Stomach (tissue), 9 donors: ENCODE measurements around the gene ITGB8. TPM values are rescaled to one million over a fixed set of nuclear protein-coding genes. Genes with fewer than 3 reads are reported as not detected.

Source experiments
- DNase-seq, 2 donors: peaks; one replicate each; pipeline versions ENCODE4 v3.0.0 to v3.0.0-alpha.2; 2013 to 2019
- H3K27ac ChIP-seq, 5 donors: fragments of 200-600 bp in 4 of 5; sonication (generic) in 4 of 5; one replicate each; pipeline ENCODE4 v1.5.1; 2013 to 2019; ENCODE audit warnings: mild to moderate bottlenecking in 1 of 5, moderate library complexity in 1 of 5
- H3K27me3 ChIP-seq, 3 donors: fragments of 200-600 bp; sonication (generic); one replicate each; pipeline ENCODE4 v1.5.1; 2017 to 2019; ENCODE audit warnings: mixed run types in 1 of 3
- H3K36me3 ChIP-seq, 4 donors: fragments of 200-600 bp; sonication (generic); 1 replicate in 3 of 4; 2 replicates in 1 of 4; pipeline ENCODE4 v1.5.1; 2016 to 2019
- H3K4me1 ChIP-seq, 4 donors: fragments of 200-600 bp; sonication (generic); one replicate each; pipeline ENCODE4 v1.5.1; 2016 to 2019
- H3K4me3 ChIP-seq, 4 donors: fragments of 200-600 bp; sonication (generic) in 3 of 4; one replicate each; pipeline ENCODE4 v1.5.1; 2016 to 2019; ENCODE audit warnings: mild to moderate bottlenecking in 1 of 4
- H3K9me3 ChIP-seq, 4 donors: fragments of 200-600 bp; sonication (generic); one replicate each; pipeline ENCODE4 v1.5.1; 2016 to 2019
- CTCF ChIP-seq, 7 experiments: fragments of 450-650 bp in 4 of 7; fragments of 200-600 bp in 3 of 7; sonication (generic) in 3 of 7; IDR thresholded peaks; one replicate each; pipeline ENCODE4 v1.5.1; 2016 to 2019; ENCODE audit warnings: antibody characterized with exemption in 7 of 7, control low read depth in 2 of 7, mild to moderate bottlenecking in 1 of 7
- EP300 ChIP-seq: sonication (generic); formaldehyde crosslinking; IDR thresholded peaks from one replicate; pipeline ENCODE4 v1.6.1; 2017; ENCODE audit warnings: antibody characterized with exemption
- POLR2A ChIP-seq, 4 donors: fragments of 450-650 bp; IDR thresholded peaks; one replicate each; pipeline ENCODE4 v1.6.1; 2016; ENCODE audit warnings: antibody characterized with exemption in 4 of 4, control low read depth in 2 of 4, mild to moderate bottlenecking in 1 of 4, moderate library complexity in 1 of 4
- POLR2AphosphoS5 ChIP-seq, 3 donors: sonication (generic); formaldehyde crosslinking; IDR thresholded peaks; one replicate each; pipeline ENCODE4 v1.6.1; 2016; ENCODE audit warnings: antibody characterized with exemption in 3 of 3
- WGBS, 5 donors: extraction: QIAGEN DNeasy Blood & Tissue Kit in 3 of 5; methylation state at CpG; one replicate each; pipeline versions ENCODE4 v1.1.5 to v1.1.7; 2013 to 2018; 5-methylcytosine and 5-hydroxymethylcytosine counted together
- intact Hi-C: fragments of 100-400 bp; cut with DNase I; formaldehyde crosslinking; loops from one replicate; pipeline ENCODE4 v1.15.1; 2023; ENCODE audit warnings: low total_unique reads
- polyA plus RNA-seq, 3 donors: library from polyadenylated mRNA; stranded (reverse); fragments of 200-250 nt; gene quantifications; one replicate each; pipeline ENCODE4 v1.2.3, GENCODE V29; 2013
- total RNA-seq, 5 donors: library from RNA; depleted of rRNA; stranded (reverse); fragments of >200 nt; gene quantifications; one replicate each; pipeline versions ENCODE4 v1.1.0 to v1.2.3, GENCODE V29; 2014 to 2016
- donor health status: healthy with polysubstance abuse.
- donor health status: Bipolar disorder and iron deficiency.
- donor health status: healthy.

The ITGB8 gene
- total and polyA plus RNA-seq, 8 donors: 1.1 to 31.9 (median 6.5) TPM

GRCh38 chr7:20328027-20328426, 2.7 kb upstream of the ITGB8 start:
- Histone ChIP-seq H3K27ac (no peak overlapping the region), H3K27me3 (peaks cover 0 to 16% (median 0%) of the 10 kb centered on the region in 3 donors), H3K4me3 (no peak overlapping the region), H3K36me3 (no peaks in the 10 kb centered on the region), H3K9me3 (no peaks in the 10 kb centered on the region), H3K4me1 (peaks cover 0 to 26% (median 16%) of the 10 kb centered on the region in 4 donors)
- 85 to 94% (median 91%) methylated on average over 2 of the region's 2 CpGs for WGBS, 5 donors
- intact Hi-C loops: no loop called here
- TF ChIP-seq POLR2A (IDR thresholded peaks at IDR 0.05): no peak
- DNase-seq: no peak

DNA sequence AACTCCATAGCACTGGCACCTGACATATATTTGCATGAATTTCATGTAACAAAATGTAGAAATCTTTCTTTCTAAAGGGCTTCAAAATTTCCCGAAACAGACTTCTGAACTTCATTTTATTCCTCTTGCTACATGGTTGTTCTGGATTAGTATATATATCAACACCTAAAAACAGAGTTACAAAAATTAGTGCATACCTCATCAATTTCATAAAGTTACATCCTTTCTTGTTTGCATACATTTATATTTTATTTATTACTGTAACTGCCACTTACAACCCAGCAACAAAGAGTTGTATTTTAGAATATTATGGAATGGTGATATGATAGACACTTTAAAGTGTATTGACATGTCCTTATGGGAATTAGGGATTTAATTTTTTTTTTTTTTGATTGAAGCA, 2.0 kb upstream of the ITGB8 start:
- TF ChIP-seq EP300: no peak
- TF ChIP-seq POLR2AphosphoS5 (IDR thresholded peaks at IDR 0.05): no peak
- no peak for TF ChIP-seq POLR2A (IDR thresholded peaks at IDR 0.05)
- TF ChIP-seq CTCF (IDR thresholded peaks at IDR 0.05): no peak
- H3K36me3 ChIP-seq: no peaks in the 10 kb centered on the region
- peak overlapping the region in 3 of 5 donors; percentile 88 to 96 (median 90) for H3K27ac ChIP-seq
- H3K4me3 ChIP-seq: no peak overlapping the region
- H3K4me1 ChIP-seq: peaks cover 0 to 26% (median 18%) of the 10 kb centered on the region in 4 donors
- 94 to 98% (median 98%) methylated on average over 1 of the region's 1 CpG for WGBS, 5 donors
- no peak for DNase-seq
- peaks cover 0 to 16% (median 0%) of the 10 kb centered on the region in 3 donors for H3K27me3 ChIP-seq
- H3K9me3 ChIP-seq: no peaks in the 10 kb centered on the region
- intact Hi-C loops: no loop called here

DNA sequence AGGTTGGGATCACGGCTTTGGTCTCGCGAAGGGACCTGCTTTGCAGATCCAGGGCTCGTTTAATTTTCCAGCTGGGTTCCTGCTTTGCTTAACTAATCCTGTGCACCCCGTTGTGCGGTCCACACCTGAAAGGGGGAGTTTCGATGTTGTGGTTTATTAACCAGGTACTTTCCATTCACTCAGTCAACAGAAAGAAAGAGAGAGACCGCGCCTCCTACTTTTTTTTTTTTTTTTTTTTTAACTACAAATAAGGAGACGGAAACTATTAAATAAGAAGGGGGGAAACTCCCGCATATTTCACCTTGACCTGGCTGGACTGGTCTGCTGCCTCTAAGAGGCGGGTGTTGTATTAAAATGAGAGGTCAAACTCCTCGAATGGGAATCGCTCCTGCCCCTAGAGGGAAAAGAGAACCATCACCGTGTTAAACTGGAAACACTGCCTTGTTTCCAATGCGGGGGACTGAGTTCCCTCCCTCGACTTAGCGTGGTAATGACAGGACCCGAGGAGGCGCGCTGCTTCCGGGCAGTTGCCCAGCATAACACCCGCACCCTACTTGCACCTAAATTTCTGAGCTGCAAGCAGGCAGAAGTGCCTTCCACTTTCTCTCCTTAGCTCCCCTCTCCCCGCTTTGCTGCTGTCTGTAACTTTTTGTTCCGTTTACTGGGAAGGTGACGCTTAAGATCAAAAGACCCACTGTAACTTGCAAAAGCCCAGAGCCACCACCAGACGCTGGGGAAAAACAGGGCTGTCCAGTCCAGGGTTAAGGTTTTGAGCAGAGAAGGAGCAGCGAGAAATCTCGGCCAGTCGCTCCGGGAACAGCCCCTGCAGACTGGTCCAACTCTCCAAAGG, 1.1 kb upstream of the ITGB8 start:
- WGBS, 5 donors: 2 to 5% (median 2%) methylated on average over 31 of the region's 31 CpGs
- peak; percentile 59 to 92 for DNase-seq
- H3K9me3 ChIP-seq: no peaks in the 10 kb centered on the region
- no peaks in the 10 kb centered on the region for H3K36me3 ChIP-seq
- peaks cover 0 to 29% (median 21%) of the 10 kb centered on the region in 4 donors for H3K4me1 ChIP-seq
- peaks cover 0 to 16% (median 0%) of the 10 kb centered on the region in 3 donors for H3K27me3 ChIP-seq
- TF ChIP-seq POLR2AphosphoS5 (IDR thresholded peaks at IDR 0.05): peak in 2 of 3 donors; percentile 68 to 75
- no peak for TF ChIP-seq EP300
- peak in 2 of 7 experiments; percentile 8 to 17 for TF ChIP-seq CTCF (IDR thresholded peaks at IDR 0.05)
- peak overlapping the region; percentile 58 to 83 (median 66) for H3K4me3 ChIP-seq
- intact Hi-C loops: no loop called here
- H3K27ac ChIP-seq: peak overlapping the region; percentile 79 to 96 (median 90)

DNA sequence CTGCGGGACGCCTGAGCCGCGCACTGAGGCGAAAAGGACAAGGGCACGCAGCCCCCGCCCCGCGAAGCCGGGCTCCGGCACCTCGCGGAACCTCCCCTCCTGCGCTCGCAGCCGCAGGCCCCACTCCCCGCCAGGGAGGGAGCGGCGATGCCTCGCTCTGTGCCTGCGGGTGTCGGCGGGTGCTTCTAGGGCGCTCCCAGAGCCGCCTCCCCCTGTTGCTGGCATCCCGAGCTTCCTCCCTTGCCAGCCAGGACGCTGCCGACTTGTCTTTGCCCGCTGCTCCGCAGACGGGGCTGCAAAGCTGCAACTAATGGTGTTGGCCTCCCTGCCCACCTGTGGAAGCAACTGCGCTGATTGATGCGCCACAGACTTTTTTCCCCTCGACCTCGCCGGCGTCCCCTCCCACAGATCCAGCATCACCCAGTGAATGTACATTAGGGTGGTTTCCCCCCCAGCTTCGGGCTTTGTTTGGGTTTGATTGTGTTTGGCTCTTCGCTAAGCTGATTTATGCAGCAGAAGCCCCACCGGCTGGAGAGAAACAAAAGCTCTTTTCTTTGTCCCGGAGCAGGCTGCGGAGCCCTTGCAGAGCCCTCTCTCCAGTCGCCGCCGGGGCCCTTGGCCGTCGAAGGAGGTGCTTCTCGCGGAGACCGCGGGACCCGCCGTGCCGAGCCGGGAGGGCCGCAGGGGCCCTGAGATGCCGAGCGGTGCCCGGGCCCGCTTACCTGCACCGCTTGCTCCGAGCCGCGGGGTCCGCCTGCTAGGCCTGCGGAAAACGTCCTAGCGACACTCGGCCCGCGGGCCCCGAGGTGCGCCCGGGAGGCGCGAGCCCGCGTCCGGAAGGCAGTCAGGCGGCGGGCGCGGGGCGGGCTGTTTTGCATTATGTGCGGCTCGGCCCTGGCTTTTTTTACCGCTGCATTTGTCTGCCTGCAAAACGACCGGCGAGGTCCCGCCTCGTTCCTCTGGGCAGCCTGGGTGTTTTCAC, 519 bp downstream of the ITGB8 start:
- DNase-seq: peak; percentile 53 to 82
- Histone ChIP-seq H3K9me3 (no peaks in the 10 kb centered on the region), H3K27me3 (peaks cover 0 to 16% (median 0%) of the 10 kb centered on the region in 3 donors), H3K4me3 (peak overlapping the region; percentile 58 to 83 (median 66)), H3K27ac (peak overlapping the region; percentile 79 to 96 (median 90)), H3K36me3 (no peaks in the 10 kb centered on the region), H3K4me1 (peaks cover 0 to 29% (median 21%) of the 10 kb centered on the region in 4 donors)
- TF ChIP-seq CTCF (IDR thresholded peaks at IDR 0.05) (peak in 1 of 7 experiments; percentile 9), POLR2AphosphoS5 (IDR thresholded peaks at IDR 0.05) (peak in 1 of 3 donors; percentile 52), EP300 (no peak), POLR2A (IDR thresholded peaks at IDR 0.05) (no peak)
- WGBS, 5 donors: 0 to 4% (median 1%) methylated on average over 19 to 92 of the region's 92 CpGs
- intact Hi-C loops: no loop called here
